ENCODE data around the gene SEMA3E. TPM values are rescaled to one million over a fixed set of nuclear protein-coding genes. Genes with fewer than 3 reads are reported as not detected.

SEMA3E gene
- total RNA-seq, 3 donors from 2014 or later (not counting 1 experiment from before 2014, with no cell fraction given) = not detected

DNA sequence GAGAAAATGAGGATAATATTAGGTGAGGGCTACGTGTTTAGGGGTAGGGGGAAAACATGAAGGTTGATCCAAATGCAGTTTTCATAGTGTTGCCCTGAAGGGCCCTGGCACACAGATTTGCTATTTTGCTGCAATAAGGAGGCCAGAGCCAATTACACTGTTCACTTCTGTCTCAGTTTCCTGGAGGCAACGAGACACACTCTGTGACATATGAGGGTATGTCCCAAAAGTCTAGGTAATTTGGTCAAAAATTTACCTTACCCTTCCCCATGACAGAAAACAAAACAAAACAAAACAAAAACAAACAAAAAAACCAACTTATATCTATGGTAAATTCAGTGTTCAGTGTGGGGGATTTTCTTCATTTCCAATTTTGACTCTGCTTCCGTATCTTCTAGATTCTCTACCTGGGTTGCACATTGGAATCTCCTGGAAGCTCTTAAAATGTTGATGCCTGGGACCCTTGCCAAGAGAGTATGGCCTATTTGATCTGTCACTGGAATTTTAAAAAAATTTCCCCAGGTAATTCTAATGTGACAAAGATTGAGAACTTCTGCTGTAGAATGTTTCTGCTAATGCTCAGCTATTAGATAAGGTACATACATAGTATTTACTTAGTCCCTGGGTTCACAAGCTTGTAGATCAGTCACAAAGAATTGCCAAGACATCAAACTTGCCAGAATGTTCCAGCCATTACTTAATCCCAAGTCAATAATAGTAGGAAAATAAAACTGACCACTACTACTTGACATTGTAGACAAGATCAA is 139.5 kb downstream of the SEMA3E start:
- no peak overlapping the region for H3K27ac Mint-ChIP-seq

GRCh38 chr7:83504330-83504729 is 144.6 kb downstream of the SEMA3E start:
- no peak overlapping the region for H3K4me3 ChIP-seq (ENCODE audit: low read length)
- no peaks in the 10 kb centered on the region for H3K4me1 ChIP-seq (ENCODE audit: control insufficient read depth, insufficient read depth, low read length)
- Mint-ChIP-seq H3K36me3 (no peaks in the 10 kb centered on the region), H3K4me1 (no peaks in the 10 kb centered on the region), H3K27ac (no peak overlapping the region), H3K9me3 (peaks cover 3 to 6% of the 10 kb centered on the region in 2 donors), H3K27me3 (ENCODE audit: low read depth in 2 of 2) (no peaks in the 10 kb centered on the region), H3K4me3 (no peak overlapping the region)
- ATAC-seq (no peak), DNase-seq (no peak)
- H3K9me3 ChIP-seq (ENCODE audit: control insufficient read depth, insufficient read depth, low read length) = peaks cover 8% of the 10 kb centered on the region
- no peak overlapping the region for H3K27ac ChIP-seq (ENCODE audit: low read length)
- H3K36me3 ChIP-seq (ENCODE audit: control insufficient read depth, insufficient read depth, low read length) = no peaks in the 10 kb centered on the region
- no peaks in the 10 kb centered on the region for H3K27me3 ChIP-seq (ENCODE audit: control insufficient read depth, insufficient read depth, low read length)
- 63% methylated on average over 2 of the region's 2 CpGs for WGBS (ENCODE audit: insufficient coverage)
- TF ChIP-seq, protein P1, sequence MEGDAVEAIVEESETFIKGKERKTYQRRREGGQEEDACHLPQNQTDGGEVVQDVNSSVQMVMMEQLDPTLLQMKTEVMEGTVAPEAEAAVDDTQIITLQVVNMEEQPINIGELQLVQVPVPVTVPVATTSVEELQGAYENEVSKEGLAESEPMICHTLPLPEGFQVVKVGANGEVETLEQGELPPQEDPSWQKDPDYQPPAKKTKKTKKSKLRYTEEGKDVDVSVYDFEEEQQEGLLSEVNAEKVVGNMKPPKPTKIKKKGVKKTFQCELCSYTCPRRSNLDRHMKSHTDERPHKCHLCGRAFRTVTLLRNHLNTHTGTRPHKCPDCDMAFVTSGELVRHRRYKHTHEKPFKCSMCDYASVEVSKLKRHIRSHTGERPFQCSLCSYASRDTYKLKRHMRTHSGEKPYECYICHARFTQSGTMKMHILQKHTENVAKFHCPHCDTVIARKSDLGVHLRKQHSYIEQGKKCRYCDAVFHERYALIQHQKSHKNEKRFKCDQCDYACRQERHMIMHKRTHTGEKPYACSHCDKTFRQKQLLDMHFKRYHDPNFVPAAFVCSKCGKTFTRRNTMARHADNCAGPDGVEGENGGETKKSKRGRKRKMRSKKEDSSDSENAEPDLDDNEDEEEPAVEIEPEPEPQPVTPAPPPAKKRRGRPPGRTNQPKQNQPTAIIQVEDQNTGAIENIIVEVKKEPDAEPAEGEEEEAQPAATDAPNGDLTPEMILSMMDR (IDR thresholded peaks at IDR 0.05) = no peak
- intact Hi-C loops (cut with micrococcal nuclease) = no loop called here

More for the DNA sequence above, 139.5 kb downstream of the SEMA3E start:
- intact Hi-C loops (cut with micrococcal nuclease) = no loop called here
- Histone ChIP-seq H3K9me3 (ENCODE audit: control insufficient read depth, insufficient read depth, low read length) (no peaks in the 10 kb centered on the region), H3K27ac (ENCODE audit: low read length) (no peak overlapping the region), H3K4me1 (ENCODE audit: control insufficient read depth, insufficient read depth, low read length) (no peaks in the 10 kb centered on the region), H3K4me3 (ENCODE audit: low read length) (no peak overlapping the region), H3K36me3 (ENCODE audit: control insufficient read depth, insufficient read depth, low read length) (no peaks in the 10 kb centered on the region), H3K27me3 (ENCODE audit: control insufficient read depth, insufficient read depth, low read length) (no peaks in the 10 kb centered on the region)
- 82% methylated on average over 3 of the region's 3 CpGs for WGBS (ENCODE audit: insufficient coverage)
- TF ChIP-seq, protein P1 (IDR thresholded peaks at IDR 0.05) = no peak
- no peaks in the 10 kb centered on the region for H3K4me1 Mint-ChIP-seq
- H3K36me3 Mint-ChIP-seq = no peaks in the 10 kb centered on the region
- DNase-seq = no peak
- peaks cover 2 to 3% of the 10 kb centered on the region in 2 donors for H3K9me3 Mint-ChIP-seq
- ATAC-seq = no peak
- H3K27me3 Mint-ChIP-seq (ENCODE audit: low read depth in 2 of 2) = no peaks in the 10 kb centered on the region
- no peak overlapping the region for H3K4me3 Mint-ChIP-seq

- no peaks in the 10 kb centered on the region for H3K4me1 Mint-ChIP-seq
- no peaks in the 10 kb centered on the region for H3K36me3 Mint-ChIP-seq
- H3K27ac Mint-ChIP-seq = no peak overlapping the region
- WGBS (ENCODE audit: insufficient coverage) = no CpG with 5 or more reads among the region's 2 CpGs
- peaks cover 8% of the 10 kb centered on the region for H3K9me3 ChIP-seq (ENCODE audit: control insufficient read depth, insufficient read depth, low read length)
- H3K27me3 ChIP-seq (ENCODE audit: control insufficient read depth, insufficient read depth, low read length) = no peaks in the 10 kb centered on the region
- H3K4me3 Mint-ChIP-seq = no peak overlapping the region
- H3K4me1 ChIP-seq (ENCODE audit: control insufficient read depth, insufficient read depth, low read length) = no peaks in the 10 kb centered on the region
- ATAC-seq = no peak
- H3K27me3 Mint-ChIP-seq (ENCODE audit: low read depth in 2 of 2) = no peaks in the 10 kb centered on the region
- H3K9me3 Mint-ChIP-seq = peaks cover 3 to 6% of the 10 kb centered on the region in 2 donors
- TF ChIP-seq, protein P1 (IDR thresholded peaks at IDR 0.05) = no peak
- H3K36me3 ChIP-seq (ENCODE audit: control insufficient read depth, insufficient read depth, low read length) = no peaks in the 10 kb centered on the region
- no peak overlapping the region for H3K27ac ChIP-seq (ENCODE audit: low read length)
- intact Hi-C loops (cut with micrococcal nuclease) = no loop called here
- no peak for DNase-seq
- no peak overlapping the region for H3K4me3 ChIP-seq (ENCODE audit: low read length)
Observed at GRCh38 chr7:83502636-83503035, 146.3 kb downstream of the SEMA3E start.

GRCh38 chr7:83494683-83495082 is 154.3 kb downstream of the SEMA3E start:
- 100% methylated on average over 1 of the region's 2 CpGs for WGBS (ENCODE audit: insufficient coverage)
- Histone ChIP-seq H3K4me3 (ENCODE audit: low read length) (no peak overlapping the region), H3K27ac (ENCODE audit: low read length) (no peak overlapping the region), H3K27me3 (ENCODE audit: control insufficient read depth, insufficient read depth, low read length) (no peaks in the 10 kb centered on the region), H3K4me1 (ENCODE audit: control insufficient read depth, insufficient read depth, low read length) (no peaks in the 10 kb centered on the region), H3K9me3 (ENCODE audit: control insufficient read depth, insufficient read depth, low read length) (peaks cover under 1% of the 10 kb centered on the region), H3K36me3 (ENCODE audit: control insufficient read depth, insufficient read depth, low read length) (no peaks in the 10 kb centered on the region)
- Mint-ChIP-seq H3K27ac (no peak overlapping the region), H3K9me3 (peaks cover 0 to 2% of the 10 kb centered on the region in 2 donors), H3K27me3 (ENCODE audit: low read depth in 2 of 2) (no peaks in the 10 kb centered on the region), H3K36me3 (no peaks in the 10 kb centered on the region), H3K4me1 (no peaks in the 10 kb centered on the region), H3K4me3 (no peak overlapping the region)
- intact Hi-C loops (cut with micrococcal nuclease) = no loop called here
- TF ChIP-seq, protein P1 (IDR thresholded peaks at IDR 0.05) = no peak
- ATAC-seq = no peak
- DNase-seq = no peak

All from natural killer cell (primary cell).